ENCODE measurements around the gene FES. TPM values are rescaled to one million over a fixed set of nuclear protein-coding genes. Genes with fewer than 3 reads are reported as not detected.

Gene FES
- total and polyA plus RNA-seq, 5 donors = 15.6 to 21.0 (median 17.6) TPM

DNA sequence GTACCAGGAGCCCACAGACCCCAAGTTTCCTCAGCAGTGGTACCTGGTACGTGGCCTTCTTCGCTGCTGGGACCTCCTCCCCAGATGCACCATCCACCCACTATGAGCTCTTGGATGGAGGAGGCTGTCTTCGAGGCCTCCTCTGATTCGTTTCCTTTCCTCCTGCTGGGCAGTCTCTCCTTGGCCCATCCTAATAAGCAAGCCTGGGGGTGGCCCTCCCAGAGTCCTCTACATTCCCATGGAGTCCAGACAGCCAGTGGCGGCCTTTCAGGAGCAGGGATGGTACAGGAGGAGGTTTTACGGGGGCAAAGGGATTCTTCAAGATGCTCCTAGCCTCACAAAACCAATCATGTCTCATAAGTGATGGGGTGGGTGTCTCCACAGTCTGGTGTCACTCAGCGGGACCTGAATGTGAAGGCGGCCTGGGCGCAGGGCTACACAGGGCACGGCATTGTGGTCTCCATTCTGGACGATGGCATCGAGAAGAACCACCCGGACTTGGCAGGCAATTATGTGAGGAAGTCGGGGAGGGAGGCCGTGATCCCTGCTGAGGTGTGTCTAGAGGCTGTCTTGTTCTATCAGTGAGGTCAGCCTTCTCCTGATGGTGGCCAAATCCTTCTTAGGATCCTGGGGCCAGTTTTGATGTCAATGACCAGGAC lies 7.7 kb upstream of the FES start:
- no peak overlapping the region for H3K27ac ChIP-seq (ENCODE audit: low read length)
- intact Hi-C loops (cut with DNase I) = no loop called here
- peaks cover 8% of the 10 kb centered on the region for H3K4me1 ChIP-seq (ENCODE audit: control insufficient read depth, insufficient read depth, low read length)
- no peak for ATAC-seq
- no peak overlapping the region for H3K4me3 ChIP-seq (ENCODE audit: low read length)
- WGBS = 90% methylated on average over 15 of the region's 15 CpGs
- H3K9me3 ChIP-seq (ENCODE audit: control insufficient read depth, low read length) = no peaks in the 10 kb centered on the region
- no peaks in the 10 kb centered on the region for H3K27me3 ChIP-seq (ENCODE audit: control insufficient read depth, insufficient read depth)
- peak in 1 of 3 donors; percentile 20 for DNase-seq

DNA sequence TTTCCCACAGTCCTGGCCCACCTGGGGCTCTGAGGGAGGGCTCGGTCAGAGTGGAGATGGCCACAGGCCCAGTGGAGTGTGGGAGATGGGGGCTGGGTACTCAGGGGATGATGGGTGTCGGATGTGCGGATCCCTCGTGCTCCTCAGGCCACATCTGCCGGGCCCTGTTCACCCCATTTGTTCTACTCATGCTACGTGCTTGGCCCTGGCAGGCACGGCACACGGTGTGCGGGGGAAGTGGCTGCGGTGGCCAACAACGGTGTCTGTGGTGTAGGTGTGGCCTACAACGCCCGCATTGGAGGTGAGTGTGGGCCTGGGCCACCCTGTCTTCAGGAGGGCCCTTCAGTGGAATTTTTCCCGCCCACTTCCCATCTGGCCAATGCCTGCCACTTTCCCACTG lies 7.0 kb upstream of the FES start:
- no peaks in the 10 kb centered on the region for H3K27me3 ChIP-seq (ENCODE audit: control insufficient read depth, insufficient read depth)
- intact Hi-C loops (cut with DNase I) = no loop called here
- peaks cover 8% of the 10 kb centered on the region for H3K4me1 ChIP-seq (ENCODE audit: control insufficient read depth, insufficient read depth, low read length)
- no peaks in the 10 kb centered on the region for H3K9me3 ChIP-seq (ENCODE audit: control insufficient read depth, low read length)
- DNase-seq (peak in 1 of 3 donors; percentile 20), ATAC-seq (no peak)
- 91% methylated on average over 14 of the region's 14 CpGs for WGBS
- H3K4me3 ChIP-seq (ENCODE audit: low read length) = no peak overlapping the region
- no peak overlapping the region for H3K27ac ChIP-seq (ENCODE audit: low read length)

DNA sequence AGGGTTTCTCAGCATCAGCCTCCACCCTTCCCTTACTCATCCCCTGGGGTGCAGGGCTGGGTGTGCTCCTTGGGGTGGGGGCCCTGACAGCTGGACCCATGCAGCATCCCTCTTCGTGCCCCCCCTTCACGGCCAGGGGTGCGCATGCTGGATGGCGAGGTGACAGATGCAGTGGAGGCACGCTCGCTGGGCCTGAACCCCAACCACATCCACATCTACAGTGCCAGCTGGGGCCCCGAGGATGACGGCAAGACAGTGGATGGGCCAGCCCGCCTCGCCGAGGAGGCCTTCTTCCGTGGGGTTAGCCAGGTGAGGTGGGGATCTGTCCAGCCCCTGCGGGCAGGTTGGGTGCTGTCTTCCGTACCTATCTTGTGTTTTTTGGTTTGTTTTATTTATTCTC lies 6.3 kb upstream of the FES start:
- DNase-seq (peak in 1 of 3 donors; percentile 30), ATAC-seq (no peak)
- Histone ChIP-seq H3K27ac (ENCODE audit: low read length) (no peak overlapping the region), H3K4me1 (ENCODE audit: control insufficient read depth, insufficient read depth, low read length) (peaks cover 8% of the 10 kb centered on the region), H3K9me3 (ENCODE audit: control insufficient read depth, low read length) (no peaks in the 10 kb centered on the region), H3K27me3 (ENCODE audit: control insufficient read depth, insufficient read depth) (no peaks in the 10 kb centered on the region), H3K4me3 (ENCODE audit: low read length) (no peak overlapping the region)
- intact Hi-C loops (cut with DNase I) = no loop called here
- 94% methylated on average over 14 of the region's 14 CpGs for WGBS

DNA sequence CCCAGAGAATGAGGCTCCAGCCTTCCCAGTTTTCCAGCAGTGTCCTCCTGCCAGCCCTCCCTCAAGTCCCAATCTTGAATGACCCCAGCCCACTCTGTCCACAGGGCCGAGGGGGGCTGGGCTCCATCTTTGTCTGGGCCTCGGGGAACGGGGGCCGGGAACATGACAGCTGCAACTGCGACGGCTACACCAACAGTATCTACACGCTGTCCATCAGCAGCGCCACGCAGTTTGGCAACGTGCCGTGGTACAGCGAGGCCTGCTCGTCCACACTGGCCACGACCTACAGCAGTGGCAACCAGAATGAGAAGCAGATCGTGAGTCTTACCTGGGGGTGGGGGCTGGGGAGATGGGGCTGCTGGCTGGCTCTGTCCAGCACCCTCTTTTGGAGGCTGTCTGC lies 5.6 kb upstream of the FES start:
- Histone ChIP-seq H3K27ac (ENCODE audit: low read length) (no peak overlapping the region), H3K4me3 (ENCODE audit: low read length) (no peak overlapping the region), H3K4me1 (ENCODE audit: control insufficient read depth, insufficient read depth, low read length) (peaks cover 7% of the 10 kb centered on the region), H3K9me3 (ENCODE audit: control insufficient read depth, low read length) (no peaks in the 10 kb centered on the region), H3K27me3 (ENCODE audit: control insufficient read depth, insufficient read depth) (no peaks in the 10 kb centered on the region)
- 95% methylated on average over 15 of the region's 15 CpGs for WGBS
- ATAC-seq = no peak
- intact Hi-C loops (cut with DNase I) = no loop called here
- DNase-seq = peak in 1 of 3 donors; percentile 46

DNA sequence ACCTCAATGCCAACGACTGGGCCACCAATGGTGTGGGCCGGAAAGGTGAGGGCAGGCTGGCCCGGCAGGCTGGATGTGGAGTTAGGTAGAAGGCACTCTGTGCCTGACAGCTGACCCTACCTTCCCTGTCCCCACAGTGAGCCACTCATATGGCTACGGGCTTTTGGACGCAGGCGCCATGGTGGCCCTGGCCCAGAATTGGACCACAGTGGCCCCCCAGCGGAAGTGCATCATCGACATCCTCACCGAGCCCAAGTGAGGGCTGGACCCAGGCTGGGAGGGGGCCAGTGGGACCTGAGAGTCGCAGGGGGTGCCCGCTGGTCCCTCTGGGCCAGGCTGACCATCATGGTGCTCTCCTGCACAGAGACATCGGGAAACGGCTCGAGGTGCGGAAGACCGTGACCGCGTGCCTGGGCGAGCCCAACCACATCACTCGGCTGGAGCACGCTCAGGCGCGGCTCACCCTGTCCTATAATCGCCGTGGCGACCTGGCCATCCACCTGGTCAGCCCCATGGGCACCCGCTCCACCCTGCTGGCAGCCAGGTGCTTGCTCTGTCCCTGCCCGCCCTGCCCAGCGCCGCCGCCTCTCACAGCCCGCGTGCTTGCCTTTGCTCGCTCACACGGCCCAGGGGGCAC lies 4.5 kb upstream of the FES start:
- H3K27ac ChIP-seq (ENCODE audit: low read length) = no peak overlapping the region
- DNase-seq (peak in 2 of 3 donors; percentile 44 to 58), ATAC-seq (no peak)
- no peaks in the 10 kb centered on the region for H3K27me3 ChIP-seq (ENCODE audit: control insufficient read depth, insufficient read depth)
- 94% methylated on average over 35 of the region's 35 CpGs for WGBS
- H3K4me3 ChIP-seq (ENCODE audit: low read length) = no peak overlapping the region
- H3K4me1 ChIP-seq (ENCODE audit: control insufficient read depth, insufficient read depth, low read length) = peaks cover 4% of the 10 kb centered on the region
- H3K9me3 ChIP-seq (ENCODE audit: control insufficient read depth, low read length) = no peaks in the 10 kb centered on the region
- intact Hi-C loops (cut with DNase I) = loop anchor here in 1 of 4 donors (10.0 kb wide), 1 partner anchor 165 kb away; the partner anchor contains the start of gene BLM

DNA sequence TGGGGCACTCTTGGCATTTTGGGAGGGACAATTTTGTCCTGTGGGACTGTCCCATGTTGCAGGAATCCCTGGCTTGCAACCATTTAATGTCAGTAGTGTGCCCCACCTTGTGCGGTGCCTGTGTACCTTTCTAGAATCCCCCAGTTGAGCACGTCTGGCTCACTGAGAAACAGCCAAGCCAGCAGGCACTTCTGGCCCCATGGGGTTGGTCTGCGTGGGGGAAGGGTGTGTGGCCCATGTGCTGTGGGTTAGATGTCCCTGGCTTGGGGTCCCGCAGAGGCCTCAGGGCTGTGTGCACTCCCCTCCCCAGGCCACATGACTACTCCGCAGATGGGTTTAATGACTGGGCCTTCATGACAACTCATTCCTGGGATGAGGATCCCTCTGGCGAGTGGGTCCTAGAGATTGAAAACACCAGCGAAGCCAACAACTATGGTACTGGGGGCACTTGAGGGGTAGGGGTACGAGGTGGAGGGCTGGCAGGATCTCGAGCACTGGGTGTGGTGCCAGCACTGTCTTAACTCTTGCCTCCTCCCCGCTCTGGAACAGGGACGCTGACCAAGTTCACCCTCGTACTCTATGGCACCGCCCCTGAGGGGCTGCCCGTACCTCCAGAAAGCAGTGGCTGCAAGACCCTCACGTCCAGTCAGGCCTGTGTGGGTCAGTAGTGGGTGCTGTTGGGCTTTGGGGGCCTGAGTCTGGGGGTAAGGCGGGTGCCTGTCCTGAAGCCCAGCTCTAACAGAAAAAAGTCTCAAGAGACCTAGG lies 3.7 kb upstream of the FES start:
- intact Hi-C loops (cut with DNase I) = loop anchor here in 1 of 4 donors (10.0 kb wide), 1 partner anchor 166 kb away; the partner anchor contains the start of gene BLM
- H3K9me3 ChIP-seq (ENCODE audit: control insufficient read depth, low read length) = no peaks in the 10 kb centered on the region
- WGBS = 84% methylated on average over 16 of the region's 16 CpGs
- no peaks in the 10 kb centered on the region for H3K27me3 ChIP-seq (ENCODE audit: control insufficient read depth, insufficient read depth)
- H3K27ac ChIP-seq (ENCODE audit: low read length) = no peak overlapping the region
- ATAC-seq = no peak
- peaks cover 4% of the 10 kb centered on the region for H3K4me1 ChIP-seq (ENCODE audit: control insufficient read depth, insufficient read depth, low read length)
- DNase-seq = peak in 2 of 3 donors; percentile 42 to 57
- no peak overlapping the region for H3K4me3 ChIP-seq (ENCODE audit: low read length)

DNA sequence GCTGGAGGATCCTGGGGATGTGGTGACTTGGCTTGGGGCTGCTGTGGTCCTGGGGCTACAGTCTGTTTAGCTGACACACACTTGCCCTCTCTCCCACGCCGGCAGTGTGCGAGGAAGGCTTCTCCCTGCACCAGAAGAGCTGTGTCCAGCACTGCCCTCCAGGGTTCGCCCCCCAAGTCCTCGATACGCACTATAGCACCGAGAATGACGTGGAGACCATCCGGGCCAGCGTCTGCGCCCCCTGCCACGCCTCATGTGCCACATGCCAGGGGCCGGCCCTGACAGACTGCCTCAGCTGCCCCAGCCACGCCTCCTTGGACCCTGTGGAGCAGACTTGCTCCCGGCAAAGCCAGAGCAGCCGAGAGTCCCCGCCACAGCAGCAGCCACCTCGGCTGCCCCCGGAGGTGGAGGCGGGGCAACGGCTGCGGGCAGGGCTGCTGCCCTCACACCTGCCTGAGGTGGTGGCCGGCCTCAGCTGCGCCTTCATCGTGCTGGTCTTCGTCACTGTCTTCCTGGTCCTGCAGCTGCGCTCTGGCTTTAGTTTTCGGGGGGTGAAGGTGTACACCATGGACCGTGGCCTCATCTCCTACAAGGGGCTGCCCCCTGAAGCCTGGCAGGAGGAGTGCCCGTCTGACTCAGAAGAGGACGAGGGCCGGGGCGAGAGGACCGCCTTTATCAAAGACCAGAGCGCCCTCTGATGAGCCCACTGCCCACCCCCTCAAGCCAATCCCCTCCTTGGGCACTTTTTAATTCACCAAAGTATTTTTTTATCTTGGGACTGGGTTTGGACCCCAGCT lies 2.9 kb upstream of the FES start:
- no peaks in the 10 kb centered on the region for H3K27me3 ChIP-seq (ENCODE audit: control insufficient read depth, insufficient read depth)
- peaks cover 4% of the 10 kb centered on the region for H3K4me1 ChIP-seq (ENCODE audit: control insufficient read depth, insufficient read depth, low read length)
- H3K27ac ChIP-seq (ENCODE audit: low read length) = no peak overlapping the region
- 84% methylated on average over 35 of the region's 35 CpGs for WGBS
- DNase-seq (peak in 2 of 3 donors; percentile 57 to 64), ATAC-seq (no peak)
- intact Hi-C loops (cut with DNase I) = loop anchor here in 1 of 4 donors (10.0 kb wide), 1 partner anchor 167 kb away; the partner anchor contains the start of gene BLM
- no peaks in the 10 kb centered on the region for H3K9me3 ChIP-seq (ENCODE audit: control insufficient read depth, low read length)
- no peak overlapping the region for H3K4me3 ChIP-seq (ENCODE audit: low read length)

DNA sequence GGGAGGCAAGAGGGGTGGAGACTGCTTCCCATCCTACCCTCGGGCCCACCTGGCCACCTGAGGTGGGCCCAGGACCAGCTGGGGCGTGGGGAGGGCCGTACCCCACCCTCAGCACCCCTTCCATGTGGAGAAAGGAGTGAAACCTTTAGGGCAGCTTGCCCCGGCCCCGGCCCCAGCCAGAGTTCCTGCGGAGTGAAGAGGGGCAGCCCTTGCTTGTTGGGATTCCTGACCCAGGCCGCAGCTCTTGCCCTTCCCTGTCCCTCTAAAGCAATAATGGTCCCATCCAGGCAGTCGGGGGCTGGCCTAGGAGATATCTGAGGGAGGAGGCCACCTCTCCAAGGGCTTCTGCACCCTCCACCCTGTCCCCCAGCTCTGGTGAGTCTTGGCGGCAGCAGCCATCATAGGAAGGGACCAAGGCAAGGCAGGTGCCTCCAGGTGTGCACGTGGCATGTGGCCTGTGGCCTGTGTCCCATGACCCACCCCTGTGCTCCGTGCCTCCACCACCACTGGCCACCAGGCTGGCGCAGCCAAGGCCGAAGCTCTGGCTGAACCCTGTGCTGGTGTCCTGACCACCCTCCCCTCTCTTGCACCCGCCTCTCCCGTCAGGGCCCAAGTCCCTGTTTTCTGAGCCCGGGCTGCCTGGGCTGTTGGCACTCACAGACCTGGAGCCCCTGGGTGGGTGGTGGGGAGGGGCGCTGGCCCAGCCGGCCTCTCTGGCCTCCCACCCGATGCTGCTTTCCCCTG lies 2.2 kb upstream of the FES start:
- WGBS = 82% methylated on average over 19 of the region's 19 CpGs
- no peaks in the 10 kb centered on the region for H3K27me3 ChIP-seq (ENCODE audit: control insufficient read depth, insufficient read depth)
- H3K27ac ChIP-seq (ENCODE audit: low read length) = no peak overlapping the region
- ATAC-seq (no peak), DNase-seq (peak; percentile 23 to 68 (median 65))
- H3K4me1 ChIP-seq (ENCODE audit: control insufficient read depth, insufficient read depth, low read length) = peaks cover 4% of the 10 kb centered on the region
- H3K4me3 ChIP-seq (ENCODE audit: low read length) = no peak overlapping the region
- no peaks in the 10 kb centered on the region for H3K9me3 ChIP-seq (ENCODE audit: control insufficient read depth, low read length)
- intact Hi-C loops (cut with DNase I) = loop anchor here in 1 of 4 donors (10.0 kb wide), 1 partner anchor 167 kb away; the partner anchor contains the start of gene BLM

DNA sequence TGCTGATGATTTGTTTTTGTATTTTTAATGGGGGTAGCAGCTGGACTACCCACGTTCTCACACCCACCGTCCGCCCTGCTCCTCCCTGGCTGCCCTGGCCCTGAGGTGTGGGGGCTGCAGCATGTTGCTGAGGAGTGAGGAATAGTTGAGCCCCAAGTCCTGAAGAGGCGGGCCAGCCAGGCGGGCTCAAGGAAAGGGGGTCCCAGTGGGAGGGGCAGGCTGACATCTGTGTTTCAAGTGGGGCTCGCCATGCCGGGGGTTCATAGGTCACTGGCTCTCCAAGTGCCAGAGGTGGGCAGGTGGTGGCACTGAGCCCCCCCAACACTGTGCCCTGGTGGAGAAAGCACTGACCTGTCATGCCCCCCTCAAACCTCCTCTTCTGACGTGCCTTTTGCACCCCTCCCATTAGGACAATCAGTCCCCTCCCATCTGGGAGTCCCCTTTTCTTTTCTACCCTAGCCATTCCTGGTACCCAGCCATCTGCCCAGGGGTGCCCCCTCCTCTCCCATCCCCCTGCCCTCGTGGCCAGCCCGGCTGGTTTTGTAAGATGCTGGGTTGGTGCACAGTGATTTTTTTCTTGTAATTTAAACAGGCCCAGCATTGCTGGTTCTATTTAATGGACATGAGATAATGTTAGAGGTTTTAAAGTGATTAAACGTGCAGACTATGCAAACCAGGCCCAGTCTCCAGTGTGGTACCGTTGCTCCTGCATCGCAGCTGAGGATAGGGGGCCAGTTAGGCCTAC lies 1.4 kb upstream of the FES start:
- H3K27ac ChIP-seq (ENCODE audit: low read length) = peak overlapping the region; percentile 92
- H3K4me3 ChIP-seq (ENCODE audit: low read length) = no peak overlapping the region
- ATAC-seq (no peak), DNase-seq (peak in 1 of 3 donors; percentile 64)
- H3K9me3 ChIP-seq (ENCODE audit: control insufficient read depth, low read length) = no peaks in the 10 kb centered on the region
- 64% methylated on average over 13 of the region's 13 CpGs for WGBS
- intact Hi-C loops (cut with DNase I) = loop anchor here in 1 of 4 donors (10.0 kb wide), 1 partner anchor 168 kb away; the partner anchor contains the start of gene BLM
- peaks cover 4% of the 10 kb centered on the region for H3K4me1 ChIP-seq (ENCODE audit: control insufficient read depth, insufficient read depth, low read length)
- H3K27me3 ChIP-seq (ENCODE audit: control insufficient read depth, insufficient read depth) = no peaks in the 10 kb centered on the region

All from right cardiac atrium (tissue), 5 donors.